CMK (cell line): ENCODE measurements around the gene DERA.
"Not testable (repeated sequence)": the region's sequence is repeated elsewhere in the genome, so short reads cannot be mapped to it uniquely, and the experiment has no call there.

Experiments
- DNase-seq: peaks from one replicate; pipeline ENCODE4 v3.0.0-alpha.2; 2010; ENCODE audit warnings: low read depth

DERA gene

GRCh38 chr12:16012117-16012516, 101.0 kb downstream of the DERA start:
- DNase-seq: no peak

DNA sequence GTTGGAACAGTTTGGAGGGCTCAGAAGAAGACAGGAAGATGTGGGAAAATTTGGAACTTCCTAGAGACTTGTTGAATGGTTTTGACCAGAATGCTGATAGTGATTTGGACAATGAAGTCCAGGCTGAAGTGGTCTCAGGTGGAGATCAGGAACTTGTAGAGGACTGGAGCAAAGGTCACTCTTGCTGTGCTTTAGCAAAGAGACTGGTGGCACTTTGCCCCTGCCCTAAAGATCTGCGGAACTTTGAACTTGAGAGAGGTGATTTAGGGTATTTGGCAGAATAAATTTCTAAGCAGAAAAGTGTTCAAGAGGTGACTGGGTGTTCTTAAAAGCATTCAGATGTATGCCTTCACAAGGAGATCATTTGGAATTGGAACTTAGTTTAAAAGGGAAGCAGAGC, 102.6 kb downstream of the DERA start:
- not testable (repeated sequence) for DNase-seq

GRCh38 chr12:16014394-16014793, 103.3 kb downstream of the DERA start:
- not testable (repeated sequence) for DNase-seq

- DNase-seq: no peak
Measured at GRCh38 chr12:16016748-16017147, 105.6 kb downstream of the DERA start.

DNA sequence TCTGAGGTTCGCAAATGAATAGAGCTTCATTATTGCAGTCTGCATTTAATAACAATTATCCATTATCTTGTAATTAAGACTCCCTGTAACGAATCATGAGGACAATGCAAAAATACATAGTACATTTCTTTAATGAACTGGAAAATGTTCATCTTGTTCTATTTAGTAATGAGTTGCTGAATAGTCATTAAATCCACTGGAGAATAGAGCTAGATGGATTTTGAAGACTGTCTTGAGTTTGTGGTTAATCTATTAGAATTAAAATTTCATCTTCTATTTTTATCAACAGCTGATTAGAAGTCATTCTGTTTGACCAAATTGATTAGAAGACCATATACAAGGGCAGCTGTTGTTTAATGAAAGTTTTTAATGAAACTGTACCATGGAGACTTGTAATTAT, 107.2 kb downstream of the DERA start:
- DNase-seq: no peak

DNA sequence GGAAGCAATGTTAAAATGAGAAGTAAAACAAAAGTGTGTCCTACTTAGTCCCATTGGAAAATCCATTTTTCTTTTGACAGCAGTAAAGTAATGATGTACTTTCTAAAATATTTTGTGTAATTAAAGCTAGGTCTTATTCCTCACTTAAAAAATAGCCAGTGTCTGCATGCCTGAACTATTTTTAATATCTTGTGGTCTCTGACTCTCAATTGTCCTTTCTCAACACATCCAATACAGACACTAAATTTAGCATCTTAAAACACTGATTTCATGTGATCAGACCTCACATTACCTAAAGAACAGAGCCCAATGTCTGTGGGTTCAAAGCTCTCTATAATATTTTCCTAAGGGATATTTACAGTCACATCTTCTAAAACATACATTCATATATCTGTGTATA, 108.0 kb downstream of the DERA start:
- DNase-seq: no peak

DNA sequence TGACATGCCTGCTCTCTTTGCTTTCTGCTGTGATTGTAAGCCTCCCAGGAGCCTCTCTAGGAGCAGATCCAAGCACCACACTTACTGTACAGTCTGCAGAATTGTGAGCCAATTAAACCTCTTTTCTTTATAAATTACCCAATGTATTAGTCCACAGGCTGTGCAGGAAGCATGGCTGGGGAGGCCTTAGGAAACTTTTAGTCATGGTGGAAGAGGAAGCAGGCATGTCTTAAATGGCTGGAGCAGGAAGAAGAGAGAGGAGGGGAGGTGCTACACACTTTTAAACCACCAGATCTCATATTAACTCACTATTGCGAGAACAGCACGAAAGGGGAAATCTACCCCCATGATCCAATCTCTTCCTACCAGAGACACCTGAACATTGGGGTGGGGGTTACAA, 108.9 kb downstream of the DERA start:
- no peak for DNase-seq

DNA sequence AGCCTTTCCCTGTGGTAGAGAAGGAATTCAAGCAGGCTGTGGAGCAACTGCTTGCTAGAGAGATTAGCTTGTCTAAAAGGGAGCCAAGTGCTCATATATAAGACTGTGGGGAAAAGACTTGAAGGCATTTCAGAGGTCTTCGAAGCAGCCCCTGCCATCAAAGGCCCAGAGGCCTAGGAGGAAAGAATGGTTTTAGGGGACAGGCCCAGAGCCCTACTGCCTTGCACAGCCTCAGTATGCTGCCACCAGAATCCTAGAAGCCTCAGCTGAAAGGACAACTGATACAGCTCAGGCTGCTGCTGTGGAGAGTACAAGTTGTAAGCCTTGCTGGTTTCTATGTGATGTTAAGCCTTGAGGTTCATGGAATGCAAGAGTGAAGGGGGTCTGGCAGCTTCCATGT, 109.9 kb downstream of the DERA start:
- DNase-seq: no peak

GRCh38 chr12:16021676-16022075, 110.5 kb downstream of the DERA start:
- DNase-seq: no peak

DNA sequence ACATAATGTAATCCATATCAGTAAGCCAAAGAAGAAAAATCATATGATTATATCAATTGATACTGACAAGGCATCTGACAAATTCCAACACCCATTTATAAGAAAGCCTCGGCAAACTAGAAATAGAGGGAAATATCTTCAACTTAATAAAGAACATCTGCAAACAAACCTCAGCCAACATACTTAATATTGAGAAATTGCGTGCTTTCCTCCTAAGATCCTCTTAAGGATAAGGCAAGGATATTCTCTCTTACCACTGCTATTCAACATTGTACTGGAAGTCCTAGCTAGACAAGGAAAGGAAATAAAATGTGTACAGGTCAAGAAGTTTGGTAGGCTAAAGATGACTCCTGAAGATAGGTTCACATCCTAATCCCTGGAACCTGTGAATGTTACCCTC, 115.9 kb downstream of the DERA start:
- no peak for DNase-seq

- DNase-seq: no peak
Measured at GRCh38 chr12:16030744-16031143, 119.6 kb downstream of the DERA start.

DNA sequence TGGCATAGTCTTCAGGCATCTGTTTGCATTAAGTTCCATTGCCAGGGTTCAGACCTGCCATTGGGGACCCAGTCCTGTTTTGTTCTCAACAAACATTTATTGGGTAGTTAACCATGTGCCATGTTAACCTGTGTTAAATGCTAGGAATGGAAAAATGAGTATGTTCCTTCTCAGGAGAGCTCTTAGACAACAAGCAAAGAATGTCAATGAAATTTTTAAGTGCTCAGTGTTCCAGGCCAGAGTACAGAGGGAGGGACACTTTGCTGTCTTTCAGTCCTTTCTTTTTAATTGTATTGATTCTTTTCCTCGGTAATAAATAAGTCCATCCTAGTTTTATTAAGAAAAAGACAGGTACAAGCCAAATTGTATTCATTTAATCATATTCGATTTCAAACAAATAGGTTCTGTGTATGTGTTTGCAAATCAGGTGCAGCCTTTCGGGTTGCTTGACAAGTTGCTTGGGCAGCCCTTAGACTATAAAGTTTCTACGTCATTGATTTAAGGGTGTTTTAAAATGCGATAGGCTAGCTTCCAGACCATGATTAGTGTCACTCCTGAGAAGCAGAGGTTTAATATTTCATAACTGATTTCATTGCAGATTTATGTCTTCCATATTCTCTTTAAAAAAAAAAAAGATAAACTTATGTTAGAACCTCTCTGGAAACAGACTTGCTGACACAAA, 123.1 kb downstream of the DERA start:
- no peak for DNase-seq

DNA sequence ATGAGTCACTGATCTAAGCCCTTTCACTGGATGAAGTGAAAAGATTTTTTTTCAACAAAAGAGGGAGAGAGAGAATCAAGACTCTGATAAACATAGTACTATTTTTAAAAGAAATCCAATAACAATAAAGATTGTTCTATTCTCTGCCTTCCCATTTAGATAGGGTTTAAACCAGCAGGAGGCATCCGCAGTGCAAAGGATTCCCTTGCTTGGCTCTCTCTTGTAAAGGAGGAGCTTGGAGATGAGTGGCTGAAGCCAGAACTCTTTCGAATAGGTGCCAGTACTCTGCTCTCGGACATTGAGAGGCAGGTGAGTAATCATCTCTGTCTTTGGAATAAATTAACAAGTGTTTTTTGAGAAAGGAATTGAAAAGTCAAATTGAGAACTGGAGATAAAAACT, 124.9 kb downstream of the DERA start:
- DNase-seq: no peak

DNA sequence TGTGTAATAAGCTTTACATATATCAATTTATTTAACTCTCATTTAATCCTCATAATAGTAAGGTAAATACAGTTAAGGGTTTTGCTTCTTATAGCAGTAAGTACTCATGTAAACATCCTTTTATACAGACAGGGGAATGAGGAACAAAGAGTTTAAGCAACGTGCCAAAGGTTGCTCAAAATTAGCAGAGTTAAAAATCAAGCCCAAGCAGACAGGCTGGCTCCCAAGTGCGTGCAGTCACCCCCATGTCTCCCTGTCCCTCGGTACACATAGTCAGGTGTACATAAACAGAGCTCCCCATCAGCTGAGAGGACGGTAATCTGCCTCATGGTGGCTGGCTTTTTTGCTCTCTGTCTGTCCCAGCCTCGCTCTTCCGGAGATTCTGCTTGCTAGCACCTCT, 126.4 kb downstream of the DERA start:
- no peak for DNase-seq

GRCh38 chr12:16043480-16043879, 132.3 kb downstream of the DERA start:
- DNase-seq: no peak

GRCh38 chr12:16046266-16046665, 135.1 kb downstream of the DERA start:
- no peak for DNase-seq

GRCh38 chr12:16048511-16048910, 137.4 kb downstream of the DERA start:
- DNase-seq: no peak

- DNase-seq: no peak
Measured at GRCh38 chr12:16056910-16057309, 145.8 kb downstream of the DERA start.

DNA sequence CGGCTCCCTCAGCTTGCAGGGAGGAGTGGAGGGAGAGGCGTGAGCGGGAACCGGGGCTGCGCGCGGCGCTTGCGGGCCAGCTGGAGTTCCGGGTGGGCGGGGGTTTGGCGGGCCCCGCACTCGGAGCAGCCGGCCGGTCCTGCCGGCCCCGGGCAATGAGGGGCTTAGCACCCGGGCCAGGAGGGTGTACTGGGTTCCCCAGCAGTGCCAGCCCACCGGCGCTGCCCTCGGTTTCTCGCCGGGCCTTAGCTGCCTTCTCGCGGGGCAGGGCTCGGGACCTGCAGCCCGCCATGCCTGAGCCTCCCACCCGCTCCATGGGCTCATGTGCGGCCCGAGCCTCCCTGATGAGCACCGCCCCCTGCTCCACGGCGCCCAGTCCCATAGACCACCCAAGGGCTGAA, 146.2 kb downstream of the DERA start:
- not testable (repeated sequence) for DNase-seq

DNA sequence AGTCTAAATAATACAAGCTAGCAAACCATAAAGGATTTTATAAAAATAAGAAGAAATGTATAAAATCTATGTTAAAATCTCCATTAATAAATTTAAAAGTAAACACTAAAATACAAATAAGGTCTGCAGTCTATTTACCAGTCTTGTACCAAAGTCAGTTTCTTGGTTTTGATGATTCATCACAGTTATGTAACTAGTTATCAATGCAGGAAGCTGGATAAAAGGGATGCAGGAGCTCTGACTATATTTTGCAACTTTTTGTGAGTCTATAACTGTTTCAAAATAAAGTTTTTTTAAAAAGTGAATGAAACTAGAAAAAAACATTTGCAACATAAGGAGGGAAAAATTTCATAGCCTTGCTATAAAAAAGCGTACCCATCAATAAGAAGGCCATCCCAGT, 151.5 kb downstream of the DERA start:
- no peak for DNase-seq

- DNase-seq: no peak
Measured at GRCh38 chr12:16063726-16064125, 152.6 kb downstream of the DERA start.

DNA sequence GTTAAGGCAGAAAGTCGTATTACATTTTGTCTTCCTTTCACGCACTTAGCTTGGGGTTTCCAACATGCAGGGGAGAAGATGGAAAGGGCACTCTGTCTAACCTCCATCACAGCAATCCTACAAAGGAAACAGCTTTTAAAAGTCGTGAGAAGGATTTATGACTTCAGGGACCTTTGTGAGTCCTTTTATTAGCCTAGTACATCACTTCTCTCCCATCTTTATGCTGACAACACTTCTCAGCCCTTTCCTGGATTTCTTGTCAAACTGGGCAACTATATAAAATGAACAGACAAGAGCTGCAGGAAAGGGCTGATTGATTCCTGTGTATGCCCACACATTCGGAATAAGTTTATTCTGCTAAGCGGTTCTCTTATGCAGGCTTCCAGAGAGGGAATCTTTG, 159.0 kb downstream of the DERA start:
- DNase-seq: no peak

DNA sequence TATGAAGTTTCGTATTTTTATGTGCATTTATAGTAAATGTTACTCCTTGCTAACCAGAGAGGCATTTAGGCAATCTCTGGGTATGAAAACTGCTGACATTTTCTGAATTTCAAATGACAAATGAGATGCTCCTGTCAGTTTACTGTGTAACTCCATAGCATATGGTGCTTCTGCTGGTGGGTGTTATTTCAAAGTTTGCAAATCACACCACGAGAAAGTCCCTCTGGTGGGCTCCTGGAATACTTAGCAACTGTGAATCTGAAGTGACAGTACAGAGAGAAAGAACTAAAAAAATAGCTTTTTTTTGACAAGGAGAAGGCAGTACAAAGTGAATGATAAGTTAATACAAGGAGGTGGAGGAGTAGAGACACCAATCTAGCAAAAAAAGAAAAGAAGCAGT, 161.5 kb downstream of the DERA start:
- DNase-seq: no peak

DNA sequence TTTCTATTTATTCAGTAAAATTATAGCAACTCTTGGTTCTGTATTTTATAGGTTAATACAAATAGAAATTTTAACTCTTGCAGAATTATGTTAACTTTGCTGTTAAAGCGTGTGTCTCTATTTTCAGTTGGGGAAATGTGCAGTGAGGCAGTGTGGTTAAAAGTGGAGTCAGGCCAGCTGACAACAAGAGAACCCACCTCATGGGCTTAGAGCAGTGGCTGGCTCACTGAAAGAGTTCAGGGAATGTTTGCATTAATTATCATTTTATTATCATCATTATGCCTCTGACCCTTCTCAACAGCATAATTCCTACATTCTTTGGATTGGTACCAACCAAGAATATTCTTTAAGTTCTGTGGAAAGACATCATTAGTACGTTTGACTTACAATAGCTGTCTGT, 163.8 kb downstream of the DERA start:
- no peak for DNase-seq

DNA sequence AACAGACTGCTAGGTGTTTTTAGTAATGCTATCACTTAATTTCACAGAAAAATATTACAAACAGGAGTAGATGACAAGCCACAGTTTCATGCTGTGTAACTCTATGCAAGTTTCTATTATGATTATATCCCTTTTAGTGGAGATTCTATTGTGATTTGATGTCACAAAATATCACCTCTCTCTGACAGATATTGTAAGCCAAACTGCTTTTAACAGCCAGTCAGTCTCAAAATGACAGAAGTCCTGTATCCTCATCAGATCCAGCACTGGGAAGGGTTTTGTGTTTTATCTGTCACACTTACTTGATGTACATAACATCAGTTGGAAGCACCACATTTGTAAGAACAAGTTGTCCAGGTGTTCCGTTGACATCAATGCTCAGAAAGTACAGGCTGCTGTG, 164.8 kb downstream of the DERA start:
- no peak for DNase-seq
